HG03565 (cell line): ENCODE results near the gene PPP1R13B.

Experiments
- ATAC-seq: cut with Tn5 transposase; IDR thresholded peaks from one replicate; pipeline ENCODE4 v1.9.1; 2021; ENCODE audit warnings: mild to moderate bottlenecking, moderate library complexity; ENCODE audit not compliant: unreplicated experiment

PPP1R13B gene

DNA sequence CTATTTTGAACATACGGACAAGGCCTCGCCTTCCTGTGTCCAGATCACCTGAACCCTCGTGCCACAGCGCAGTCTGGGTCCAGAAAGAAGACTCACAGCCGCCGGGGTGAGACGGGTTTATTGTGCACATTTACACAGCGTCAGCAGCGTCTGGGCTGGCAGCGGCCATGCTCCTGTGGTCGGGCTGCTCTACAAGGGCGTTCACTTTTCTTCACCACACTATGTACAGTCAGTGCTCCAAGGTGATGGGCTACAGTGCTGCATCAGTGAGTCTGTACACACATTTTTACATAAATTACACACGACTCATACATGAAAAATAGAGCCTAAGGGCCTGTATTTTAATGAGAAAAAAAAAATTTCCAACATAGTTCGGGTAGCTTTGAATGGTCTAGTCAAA lies 113.7 kb downstream of the PPP1R13B start:
- ATAC-seq: no peak

- ATAC-seq: no peak
Measured at GRCh38 chr14:103732868-103733620, 114.3 kb downstream of the PPP1R13B start.

GRCh38 chr14:103731916-103732867 lies 115.2 kb downstream of the PPP1R13B start:
- no peak for ATAC-seq

GRCh38 chr14:103731481-103731880 lies 115.9 kb downstream of the PPP1R13B start:
- no peak for ATAC-seq

DNA sequence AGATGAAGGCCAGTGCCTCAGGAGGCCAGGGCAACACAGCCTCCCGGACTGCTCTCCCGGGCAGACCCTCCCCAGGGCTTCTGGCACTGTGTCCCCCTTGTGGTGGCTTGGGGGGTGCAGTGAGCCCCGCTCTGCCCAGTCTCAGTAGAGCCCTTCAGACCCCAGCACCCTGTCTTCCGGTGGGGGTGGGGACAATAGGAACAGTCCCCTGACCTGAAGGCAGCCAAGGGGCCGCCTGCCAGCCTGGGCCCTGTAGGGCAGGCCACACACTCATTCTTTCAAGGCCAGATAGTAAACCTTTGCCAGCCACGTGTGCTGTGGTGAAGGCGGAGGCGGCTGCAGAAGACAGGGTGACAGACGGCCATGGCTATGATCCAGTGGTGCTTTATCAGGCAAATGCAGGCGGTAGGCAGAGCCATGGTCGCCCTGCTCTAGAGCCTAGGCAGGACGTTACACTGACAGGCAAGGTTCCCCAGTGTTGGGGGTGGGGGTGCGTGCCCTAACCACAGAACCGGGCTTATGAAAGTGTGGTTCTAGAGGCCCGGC lies 116.8 kb downstream of the PPP1R13B start:
- no peak for ATAC-seq

DNA sequence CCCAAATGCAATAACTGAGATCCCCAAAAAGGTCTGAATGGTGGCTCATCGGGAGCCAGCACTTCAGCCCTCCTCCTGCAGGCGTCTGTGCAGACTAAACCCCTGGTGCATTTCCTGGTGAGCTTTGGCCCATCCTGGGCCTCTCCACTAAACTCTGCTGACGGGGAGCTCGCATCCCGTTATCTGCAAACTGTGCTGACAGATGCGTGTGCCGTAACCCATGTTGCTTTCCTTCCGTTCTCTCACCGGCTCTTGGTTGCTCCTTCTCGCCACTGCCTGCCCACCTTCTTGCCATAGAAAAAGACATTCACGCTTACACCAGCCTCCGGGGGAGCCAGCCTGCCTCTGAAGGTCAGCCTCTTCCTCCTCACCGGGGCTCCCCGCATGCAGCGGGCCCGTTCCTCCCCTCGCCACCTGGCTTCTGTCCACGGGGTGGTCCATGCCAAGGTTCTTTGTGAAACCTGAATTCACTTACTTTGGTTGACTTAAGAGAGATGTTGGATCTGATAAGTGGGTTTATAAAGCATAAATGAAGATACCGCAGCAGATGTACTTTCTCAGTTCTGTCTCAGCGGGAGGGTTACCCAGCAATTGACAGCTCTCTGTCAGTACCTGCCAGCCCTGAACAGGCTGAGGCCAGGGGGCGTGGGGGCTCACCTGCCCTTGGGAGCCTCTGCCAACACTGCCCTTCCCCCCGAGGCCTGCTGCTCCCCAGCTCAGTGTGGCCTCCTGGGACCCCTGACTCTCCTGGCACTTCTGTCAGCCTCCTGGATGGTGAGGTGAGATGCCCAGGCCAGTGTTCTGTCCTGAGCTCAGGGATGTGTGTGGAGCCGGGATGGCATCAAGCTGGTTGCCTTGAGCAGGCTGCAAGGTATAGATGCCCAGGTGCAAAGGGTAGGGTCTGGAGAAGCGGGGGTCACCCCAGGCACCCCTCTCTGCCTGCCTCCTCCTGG lies 117.6 kb downstream of the PPP1R13B start:
- no peak for ATAC-seq

DNA sequence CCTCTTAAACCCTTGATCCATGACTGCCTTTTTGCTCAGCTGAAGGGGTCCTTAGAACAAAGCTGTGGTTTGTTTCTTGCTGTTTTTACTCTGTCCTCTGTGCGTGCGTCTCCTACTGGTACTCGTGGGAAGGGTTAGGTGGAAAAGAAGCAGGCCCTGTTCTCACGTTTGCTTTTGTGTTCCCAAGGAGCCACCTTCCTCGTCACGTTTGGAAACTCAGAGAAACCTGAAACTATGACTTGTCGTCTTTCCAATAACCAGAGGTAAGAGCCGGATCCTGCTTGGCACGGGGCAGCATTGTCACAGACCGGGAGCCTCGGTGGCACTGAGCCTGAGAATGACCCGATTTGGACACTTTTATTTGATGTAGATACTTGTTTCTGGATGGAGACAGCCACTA lies 118.7 kb downstream of the PPP1R13B start:
- no peak for ATAC-seq

DNA sequence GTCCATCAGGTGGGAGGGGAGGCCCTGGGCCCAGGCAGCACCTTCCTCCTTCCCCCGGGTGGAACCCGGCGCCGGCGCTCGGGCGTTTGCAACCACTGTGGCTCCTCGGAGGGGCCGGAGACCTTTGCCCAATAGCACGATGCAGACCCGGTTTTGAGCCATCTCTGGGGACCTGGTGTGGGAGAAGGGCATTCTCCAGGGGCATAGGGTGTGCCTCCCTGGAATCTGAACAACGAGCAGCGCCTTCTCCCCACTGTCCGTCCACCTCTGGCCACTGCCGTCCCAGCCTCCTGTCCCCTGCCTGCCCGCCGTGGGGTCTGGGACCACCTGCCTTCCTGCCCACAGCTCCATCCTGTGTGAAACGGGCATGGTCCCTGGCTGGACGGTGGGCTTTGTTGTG lies 119.2 kb downstream of the PPP1R13B start:
- ATAC-seq: no peak

GRCh38 chr14:103727313-103727980 lies 119.9 kb downstream of the PPP1R13B start:
- no peak for ATAC-seq

DNA sequence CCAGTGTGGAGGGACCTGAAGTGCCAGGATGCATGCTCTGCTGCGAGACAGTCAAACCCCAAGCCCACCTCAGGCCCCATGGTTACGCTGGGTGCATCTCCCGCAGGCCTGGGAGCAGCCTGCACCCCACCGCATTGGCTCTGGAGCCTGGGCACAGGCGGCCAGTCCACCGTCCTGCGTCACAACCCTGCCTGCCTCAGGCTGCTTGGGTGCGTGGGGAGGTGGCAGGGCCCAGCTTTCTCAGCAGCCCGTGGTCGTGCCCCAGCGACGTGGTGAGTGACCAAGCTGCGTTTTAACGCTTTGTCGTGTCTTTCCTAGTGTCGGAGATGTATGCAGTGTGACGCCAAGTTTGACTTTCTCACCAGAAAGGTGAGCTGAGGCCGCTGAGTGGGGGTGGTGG lies 120.9 kb downstream of the PPP1R13B start:
- no peak for ATAC-seq

GRCh38 chr14:103725739-103726395 lies 121.5 kb downstream of the PPP1R13B start:
- no peak for ATAC-seq

- ATAC-seq: no peak
Measured at GRCh38 chr14:103725001-103725682, 122.2 kb downstream of the PPP1R13B start.

GRCh38 chr14:103724116-103724515 lies 123.3 kb downstream of the PPP1R13B start:
- no peak for ATAC-seq

DNA sequence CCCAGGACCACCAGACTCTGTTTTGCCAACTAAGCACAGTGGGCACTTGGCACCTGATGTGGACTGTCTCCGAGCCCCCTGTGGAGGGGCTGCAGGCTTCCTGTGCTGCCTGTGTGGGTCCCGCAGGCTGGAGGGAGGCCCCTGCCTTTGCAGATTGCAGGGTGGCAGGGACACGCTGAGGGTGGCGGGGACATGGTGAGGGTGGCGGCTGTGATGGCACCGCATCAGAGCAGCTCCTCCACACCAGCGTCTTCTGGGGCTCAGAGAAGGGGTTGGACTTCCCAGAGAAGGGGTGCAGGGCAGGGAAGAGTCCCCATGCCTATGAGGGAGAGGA lies 123.7 kb downstream of the PPP1R13B start:
- no peak for ATAC-seq

GRCh38 chr14:103721334-103722120 lies 125.8 kb downstream of the PPP1R13B start:
- ATAC-seq: no peak

DNA sequence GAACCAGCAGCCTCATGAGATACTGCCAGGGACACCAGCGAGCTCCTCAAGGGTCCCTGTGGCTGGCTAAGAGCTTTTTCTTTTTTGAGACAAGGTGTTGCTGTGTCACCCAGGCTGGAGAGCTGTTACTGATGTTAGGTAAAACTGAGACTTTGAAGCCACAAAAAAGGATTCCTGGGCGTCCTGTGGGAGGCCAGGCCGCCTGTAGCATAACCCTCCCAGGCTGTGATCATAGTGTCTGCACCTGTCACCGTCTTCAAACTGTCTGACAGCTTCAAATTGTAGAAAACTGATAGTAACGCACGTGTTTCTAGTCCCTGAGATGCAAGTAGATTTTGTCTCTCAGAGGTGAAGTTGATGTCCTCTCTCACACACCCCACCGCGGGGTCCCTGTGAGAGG lies 127.6 kb downstream of the PPP1R13B start:
- ATAC-seq: no peak

DNA sequence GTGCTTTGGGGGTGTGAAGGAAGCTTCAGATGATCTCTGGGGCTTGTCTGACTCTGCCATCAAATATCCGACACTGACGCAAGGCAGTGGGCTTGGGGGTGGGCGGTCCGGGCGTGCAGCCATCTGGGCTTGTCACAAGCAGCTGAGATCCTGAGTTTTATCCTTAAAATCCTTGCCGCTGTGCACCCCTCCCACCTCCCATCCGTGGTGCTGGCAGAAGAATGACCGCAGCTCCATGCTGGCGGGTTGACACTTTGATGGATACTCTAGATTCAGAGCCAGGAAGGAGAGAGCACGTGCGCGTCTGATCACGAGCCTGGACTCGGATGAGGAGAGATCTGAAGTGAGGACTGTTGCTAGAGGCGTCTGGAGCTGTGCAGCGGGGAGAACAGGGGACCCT lies 128.8 kb downstream of the PPP1R13B start:
- no peak for ATAC-seq

DNA sequence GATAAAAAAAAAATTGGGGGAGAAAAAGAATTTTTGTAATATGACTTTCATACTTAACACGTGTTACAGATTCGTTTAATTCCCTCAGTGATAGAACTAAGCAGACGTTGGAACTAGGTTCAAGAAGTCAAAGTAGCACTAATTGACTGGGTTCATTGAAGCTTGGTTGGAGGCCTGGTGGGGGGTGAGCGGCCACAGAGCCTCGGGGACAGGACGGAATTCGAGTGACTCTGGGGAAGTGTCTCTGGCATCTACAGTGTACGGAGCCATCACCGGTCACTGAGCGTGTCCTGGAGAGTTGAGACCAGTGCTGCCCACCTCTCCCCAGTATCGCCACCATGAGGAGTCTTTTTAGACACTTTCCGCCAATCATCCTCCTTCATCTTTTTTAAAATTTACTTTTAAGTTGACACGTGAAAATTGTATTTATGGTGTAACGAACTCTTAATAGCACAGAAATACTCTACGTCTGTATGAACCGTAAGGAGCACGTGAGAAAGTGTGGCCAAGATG lies 130.4 kb downstream of the PPP1R13B start:
- no peak for ATAC-seq
